PFSK-1 (cell line): ENCODE results near the gene GPATCH8.

ENCODE experiments used
- FOXP2 ChIP-seq: optimal IDR thresholded peaks from 2 replicates; pipeline ENCODE3; 2011; ENCODE audit warnings: borderline replicate concordance, control low read depth, inconsistent platforms; ENCODE audit not compliant: insufficient read depth; ENCODE audit errors: extremely low read length, extremely low read depth
- POLR2AphosphoS5 ChIP-seq: IDR thresholded peaks from 2 replicates; pipeline ENCODE4 v1.6.1; 2012; ENCODE audit warnings: low read depth, mild to moderate bottlenecking, control low read depth, low read length, moderate library complexity
- REST ChIP-seq, 2 experiments: IDR thresholded peaks; 2 replicates each; pipeline versions ENCODE4 v1.6.1 to v1.8.0; 2011 to 2012; ENCODE audit warnings: low read depth in 2 of 2, low read length in 2 of 2, control low read depth in 1 of 2, inconsistent platforms in 1 of 2, mild to moderate bottlenecking in 1 of 2, moderate library complexity in 1 of 2; ENCODE audit not compliant: insufficient read depth in 1 of 2
- SIN3A ChIP-seq: IDR thresholded peaks from 2 replicates; pipeline ENCODE4 v1.6.1; 2012; ENCODE audit warnings: mild to moderate bottlenecking, low read length, moderate library complexity, borderline replicate concordance; ENCODE audit not compliant: insufficient read depth
- TAF1 ChIP-seq: IDR thresholded peaks from 2 replicates; pipeline ENCODE4 v1.6.1; 2012; ENCODE audit warnings: low read length, control low read depth, borderline replicate concordance; ENCODE audit not compliant: insufficient read depth

GPATCH8 gene

GRCh38 chr17:44439168-44439567 is 64.0 kb downstream of the GPATCH8 start:
- TF ChIP-seq POLR2AphosphoS5 = no peak
- TF ChIP-seq FOXP2 = no peak
- TF ChIP-seq SIN3A = no peak
- no peak for TF ChIP-seq REST (IDR thresholded peaks at IDR 0.05; ENCODE audit: insufficient read depth in 1 of 2, low read depth in 2 of 2, low read length in 2 of 2)
- no peak for TF ChIP-seq TAF1

- TF ChIP-seq FOXP2 = no peak
These were observed 64.6 kb downstream of the GPATCH8 start for GRCh38 chr17:44438636-44439035.

GRCh38 chr17:44436336-44436735 is 66.9 kb downstream of the GPATCH8 start:
- TF ChIP-seq TAF1 (no peak), POLR2AphosphoS5 (no peak), SIN3A (no peak), REST (IDR thresholded peaks at IDR 0.05; ENCODE audit: insufficient read depth in 1 of 2, low read depth in 2 of 2, low read length in 2 of 2) (no peak), FOXP2 (no peak)

GRCh38 chr17:44432254-44433157 is 70.7 kb downstream of the GPATCH8 start:
- no peak for TF ChIP-seq SIN3A
- no peak for TF ChIP-seq FOXP2
- TF ChIP-seq POLR2AphosphoS5 = no peak
- TF ChIP-seq TAF1 = no peak
- TF ChIP-seq REST (IDR thresholded peaks at IDR 0.05; ENCODE audit: insufficient read depth in 1 of 2, low read depth in 2 of 2, low read length in 2 of 2) = no peak

GRCh38 chr17:44424828-44425461 is 78.3 kb downstream of the GPATCH8 start:
- TF ChIP-seq POLR2AphosphoS5 = no peak
- no peak for TF ChIP-seq TAF1
- TF ChIP-seq SIN3A = no peak
- TF ChIP-seq REST (IDR thresholded peaks at IDR 0.05; ENCODE audit: insufficient read depth in 1 of 2, low read depth in 2 of 2, low read length in 2 of 2) = no peak
- TF ChIP-seq FOXP2 = no peak
